ENCODE measurements around the gene FNDC3A.
"Not testable (repeated sequence)": the region's sequence is repeated elsewhere in the genome, so short reads cannot be mapped to it uniquely, and the experiment has no call there.

FNDC3A gene

DNA sequence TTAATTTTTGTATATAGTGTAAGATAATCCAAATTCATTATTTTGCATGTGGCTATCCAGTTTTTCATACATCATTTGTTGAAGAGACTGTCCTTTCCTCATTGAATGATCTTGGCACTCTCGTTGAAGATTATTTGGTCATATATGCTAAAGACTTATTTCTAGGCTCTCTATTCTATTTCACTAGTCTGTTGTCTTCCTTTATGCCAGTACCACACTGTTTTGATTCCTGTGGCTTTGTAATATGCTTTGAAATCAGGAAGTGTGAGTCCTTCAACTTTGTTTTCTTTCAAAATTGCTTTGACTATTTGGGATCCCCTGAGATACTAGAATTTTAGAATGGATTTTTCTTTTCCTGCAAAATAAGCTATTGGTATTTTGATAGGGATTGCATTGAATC lies 24.5 kb downstream of the FNDC3A start:
- H2AFZ ChIP-seq (ENCODE audit: low read length): no peak overlapping the region
- H3K9ac ChIP-seq (ENCODE audit: low read length): no peak overlapping the region
- H3K9me2 ChIP-seq (replicated peaks; ENCODE audit: insufficient read depth, low read length): no peaks in the 10 kb centered on the region
- no peaks in the 10 kb centered on the region for H3K27me3 ChIP-seq (replicated peaks; ENCODE audit: insufficient read depth, low read length)
- H3K36me3 ChIP-seq (replicated peaks; ENCODE audit: insufficient read depth, low read length): no peaks in the 10 kb centered on the region
- H3F3A ChIP-seq (ENCODE audit: insufficient read depth, low read length): no peaks in the 10 kb centered on the region
- H3K79me2 ChIP-seq (ENCODE audit: low read length): peaks cover 97% of the 10 kb centered on the region
- TF ChIP-seq, protein P1, sequence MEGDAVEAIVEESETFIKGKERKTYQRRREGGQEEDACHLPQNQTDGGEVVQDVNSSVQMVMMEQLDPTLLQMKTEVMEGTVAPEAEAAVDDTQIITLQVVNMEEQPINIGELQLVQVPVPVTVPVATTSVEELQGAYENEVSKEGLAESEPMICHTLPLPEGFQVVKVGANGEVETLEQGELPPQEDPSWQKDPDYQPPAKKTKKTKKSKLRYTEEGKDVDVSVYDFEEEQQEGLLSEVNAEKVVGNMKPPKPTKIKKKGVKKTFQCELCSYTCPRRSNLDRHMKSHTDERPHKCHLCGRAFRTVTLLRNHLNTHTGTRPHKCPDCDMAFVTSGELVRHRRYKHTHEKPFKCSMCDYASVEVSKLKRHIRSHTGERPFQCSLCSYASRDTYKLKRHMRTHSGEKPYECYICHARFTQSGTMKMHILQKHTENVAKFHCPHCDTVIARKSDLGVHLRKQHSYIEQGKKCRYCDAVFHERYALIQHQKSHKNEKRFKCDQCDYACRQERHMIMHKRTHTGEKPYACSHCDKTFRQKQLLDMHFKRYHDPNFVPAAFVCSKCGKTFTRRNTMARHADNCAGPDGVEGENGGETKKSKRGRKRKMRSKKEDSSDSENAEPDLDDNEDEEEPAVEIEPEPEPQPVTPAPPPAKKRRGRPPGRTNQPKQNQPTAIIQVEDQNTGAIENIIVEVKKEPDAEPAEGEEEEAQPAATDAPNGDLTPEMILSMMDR (IDR thresholded peaks at IDR 0.05; ENCODE audit: low read length): no peak
- TF ChIP-seq EZH2 (optimal IDR thresholded peaks at IDR 0.05; ENCODE audit: low read depth, low read length) (no peak), EZH2phosphoT487 (IDR thresholded peaks at IDR 0.05; ENCODE audit: low read length) (no peak)
- H3K27ac ChIP-seq (ENCODE audit: low read length): no peak overlapping the region
- no peaks in the 10 kb centered on the region for H3K9me3 ChIP-seq (replicated peaks; ENCODE audit: insufficient read depth, low read length)
- H3K4me1 ChIP-seq (ENCODE audit: low read length): no peaks in the 10 kb centered on the region
- no peak overlapping the region for H3K4me3 ChIP-seq (ENCODE audit: low read length)
- no peak for DNase-seq
- no peak overlapping the region for H3K4me2 ChIP-seq (ENCODE audit: low read depth, low read length)
- H4K20me1 ChIP-seq (ENCODE audit: insufficient read depth, low read length): no peaks in the 10 kb centered on the region

DNA sequence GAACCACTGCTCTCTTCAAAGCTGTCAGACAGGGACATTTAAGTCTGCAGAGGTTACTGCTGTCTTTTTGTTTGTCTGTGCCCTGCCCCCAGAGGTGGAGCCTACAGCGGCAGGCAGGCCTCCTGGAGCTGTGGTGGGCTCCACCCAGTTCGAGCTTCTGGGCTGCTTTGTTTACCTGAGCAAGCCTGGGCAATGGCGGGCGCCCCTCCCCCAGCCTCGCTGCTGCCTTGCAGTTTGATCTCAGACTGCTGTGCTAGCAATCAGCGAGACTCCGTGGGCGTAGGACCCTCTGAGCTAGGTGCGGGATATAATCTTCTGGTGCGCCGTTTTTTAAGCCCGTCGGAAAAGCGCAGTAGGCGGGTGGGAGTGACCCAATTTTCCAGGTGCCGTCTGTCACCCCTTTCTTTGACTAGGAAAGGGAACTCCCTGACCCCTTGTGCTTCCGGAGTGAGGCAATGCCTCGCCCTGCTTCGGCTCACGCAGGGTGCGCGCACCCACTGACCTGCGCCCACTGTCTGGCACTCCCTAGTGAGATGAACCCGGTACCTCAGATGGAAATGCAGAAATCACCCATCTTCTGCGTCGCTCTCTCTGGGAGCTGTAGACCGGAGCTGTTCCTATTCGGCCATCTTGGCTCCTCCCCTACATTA lies 43.4 kb downstream of the FNDC3A start:
- not testable (repeated sequence) for DNase-seq; H3K9me3 ChIP-seq (replicated peaks; ENCODE audit: insufficient read depth, low read length); H3K4me3 ChIP-seq (ENCODE audit: low read length); H3K9me2 ChIP-seq (replicated peaks; ENCODE audit: insufficient read depth, low read length); H4K20me1 ChIP-seq (ENCODE audit: insufficient read depth, low read length); H2AFZ ChIP-seq (ENCODE audit: low read length); H3K4me1 ChIP-seq (ENCODE audit: low read length); H3F3A ChIP-seq (ENCODE audit: insufficient read depth, low read length); H3K27ac ChIP-seq (ENCODE audit: low read length); H3K4me2 ChIP-seq (ENCODE audit: low read depth, low read length); H3K36me3 ChIP-seq (replicated peaks; ENCODE audit: insufficient read depth, low read length); H3K9ac ChIP-seq (ENCODE audit: low read length); H3K27me3 ChIP-seq (replicated peaks; ENCODE audit: insufficient read depth, low read length)
- H3K79me2 ChIP-seq (ENCODE audit: low read length): peaks cover 42% of the 10 kb centered on the region

DNA sequence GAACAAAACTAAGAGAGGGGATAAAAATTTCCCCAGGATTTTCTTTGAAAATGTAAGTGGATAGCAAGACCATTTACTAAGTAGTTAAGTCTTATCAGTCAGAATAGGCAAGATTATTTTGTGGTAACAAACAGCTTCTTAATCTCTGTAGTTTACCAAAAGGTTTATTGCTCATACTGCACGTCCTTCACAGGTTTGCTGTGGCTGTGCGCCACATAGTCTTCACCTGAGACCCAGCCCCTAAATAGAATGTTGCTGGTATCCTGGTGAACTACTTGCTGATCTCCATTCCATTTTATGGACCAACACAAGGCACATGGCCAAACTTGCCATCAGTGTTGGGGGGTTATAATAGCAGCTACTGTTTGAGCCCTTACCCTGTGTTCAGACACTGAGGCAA lies 44.6 kb downstream of the FNDC3A start:
- Histone ChIP-seq H3F3A (ENCODE audit: insufficient read depth, low read length) (no peaks in the 10 kb centered on the region), H3K27me3 (replicated peaks; ENCODE audit: insufficient read depth, low read length) (no peaks in the 10 kb centered on the region), H3K9ac (ENCODE audit: low read length) (no peak overlapping the region), H3K4me2 (ENCODE audit: low read depth, low read length) (no peak overlapping the region), H3K79me2 (ENCODE audit: low read length) (peaks cover 53% of the 10 kb centered on the region), H4K20me1 (ENCODE audit: insufficient read depth, low read length) (no peaks in the 10 kb centered on the region), H3K4me3 (ENCODE audit: low read length) (no peak overlapping the region), H3K36me3 (replicated peaks; ENCODE audit: insufficient read depth, low read length) (no peaks in the 10 kb centered on the region), H3K9me3 (replicated peaks; ENCODE audit: insufficient read depth, low read length) (no peaks in the 10 kb centered on the region), H2AFZ (ENCODE audit: low read length) (no peak overlapping the region), H3K27ac (ENCODE audit: low read length) (no peak overlapping the region), H3K4me1 (ENCODE audit: low read length) (no peaks in the 10 kb centered on the region), H3K9me2 (replicated peaks; ENCODE audit: insufficient read depth, low read length) (no peaks in the 10 kb centered on the region)
- DNase-seq: no peak
- TF ChIP-seq, protein P1 (IDR thresholded peaks at IDR 0.05; ENCODE audit: low read length): no peak
- TF ChIP-seq EZH2 (optimal IDR thresholded peaks at IDR 0.05; ENCODE audit: low read depth, low read length) (no peak), EZH2phosphoT487 (IDR thresholded peaks at IDR 0.05; ENCODE audit: low read length) (no peak)

DNA sequence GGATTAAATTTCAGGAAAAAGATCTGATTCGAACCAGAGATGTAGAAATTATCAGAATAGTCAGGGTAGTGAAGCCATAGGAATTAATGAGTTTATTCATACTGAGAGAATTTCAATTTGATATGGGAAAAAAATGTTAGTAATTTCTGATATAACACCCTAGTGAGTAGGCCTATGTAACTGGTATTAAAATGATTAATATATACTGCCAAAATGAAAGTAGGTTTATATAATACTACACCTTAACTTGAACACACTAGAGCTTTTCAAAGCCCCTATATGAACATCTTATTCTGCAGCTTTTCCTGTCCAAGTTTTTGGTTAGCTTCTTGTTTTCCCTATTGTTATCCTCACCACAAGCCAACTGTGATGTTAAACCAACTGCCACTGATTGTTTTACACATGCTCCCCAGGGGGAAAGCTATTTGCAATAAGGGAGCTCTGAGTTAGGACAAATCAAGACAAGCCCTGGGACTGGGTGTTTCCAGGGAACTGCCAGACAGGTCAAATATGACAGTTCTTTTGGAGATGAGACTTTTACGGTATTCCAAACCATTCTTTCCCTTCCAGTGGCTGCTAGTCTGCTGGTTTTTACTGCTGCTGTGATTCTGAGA lies 45.3 kb downstream of the FNDC3A start:
- H3K4me1 ChIP-seq (ENCODE audit: low read length): no peaks in the 10 kb centered on the region
- H3K4me3 ChIP-seq (ENCODE audit: low read length): no peak overlapping the region
- no peaks in the 10 kb centered on the region for H3K36me3 ChIP-seq (replicated peaks; ENCODE audit: insufficient read depth, low read length)
- no peak overlapping the region for H3K4me2 ChIP-seq (ENCODE audit: low read depth, low read length)
- no peak overlapping the region for H3K27ac ChIP-seq (ENCODE audit: low read length)
- H4K20me1 ChIP-seq (ENCODE audit: insufficient read depth, low read length): no peaks in the 10 kb centered on the region
- no peak overlapping the region for H3K9ac ChIP-seq (ENCODE audit: low read length)
- no peak for DNase-seq
- no peaks in the 10 kb centered on the region for H3K9me3 ChIP-seq (replicated peaks; ENCODE audit: insufficient read depth, low read length)
- H3K27me3 ChIP-seq (replicated peaks; ENCODE audit: insufficient read depth, low read length): no peaks in the 10 kb centered on the region
- H3F3A ChIP-seq (ENCODE audit: insufficient read depth, low read length): no peaks in the 10 kb centered on the region
- H3K9me2 ChIP-seq (replicated peaks; ENCODE audit: insufficient read depth, low read length): no peaks in the 10 kb centered on the region
- no peak overlapping the region for H2AFZ ChIP-seq (ENCODE audit: low read length)
- peaks cover 60% of the 10 kb centered on the region for H3K79me2 ChIP-seq (ENCODE audit: low read length)
- TF ChIP-seq, protein P1 (IDR thresholded peaks at IDR 0.05; ENCODE audit: low read length): no peak
- no peak for TF ChIP-seq EZH2 (optimal IDR thresholded peaks at IDR 0.05; ENCODE audit: low read depth, low read length)
- TF ChIP-seq EZH2phosphoT487 (IDR thresholded peaks at IDR 0.05; ENCODE audit: low read length): no peak

All from MM.1S (cell line).